HG02571 (cell line): ENCODE data around the gene CFAP74.
"Not testable (repeated sequence)": the region's sequence is repeated elsewhere in the genome, so short reads cannot be mapped to it uniquely, and the experiment has no call there.

Experiments used
- ATAC-seq: cut with Tn5 transposase; IDR thresholded peaks from one replicate; pipeline ENCODE4 v1.9.1; 2021; ENCODE audit warnings: mild to moderate bottlenecking, moderate library complexity; ENCODE audit not compliant: unreplicated experiment

Gene CFAP74

DNA sequence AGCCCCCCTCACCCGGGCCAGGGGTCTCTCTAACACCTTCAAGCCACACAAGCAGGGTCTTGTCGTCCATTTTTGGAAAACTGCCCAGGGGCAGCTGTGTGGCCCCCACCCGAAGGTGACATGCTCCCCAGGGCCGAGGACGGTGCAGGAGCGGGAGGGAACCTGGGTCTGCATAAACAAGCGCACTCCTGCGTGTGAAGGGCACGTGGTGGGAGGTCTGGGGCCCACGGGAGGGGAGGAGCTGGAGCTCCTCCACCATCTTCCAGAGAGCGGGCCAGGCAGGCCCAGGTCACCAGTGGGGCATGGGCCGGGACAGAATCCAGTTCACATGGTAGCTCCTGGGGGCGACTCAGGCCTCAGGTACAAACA, 16.5 kb downstream of the CFAP74 start:
- ATAC-seq, result no peak

DNA sequence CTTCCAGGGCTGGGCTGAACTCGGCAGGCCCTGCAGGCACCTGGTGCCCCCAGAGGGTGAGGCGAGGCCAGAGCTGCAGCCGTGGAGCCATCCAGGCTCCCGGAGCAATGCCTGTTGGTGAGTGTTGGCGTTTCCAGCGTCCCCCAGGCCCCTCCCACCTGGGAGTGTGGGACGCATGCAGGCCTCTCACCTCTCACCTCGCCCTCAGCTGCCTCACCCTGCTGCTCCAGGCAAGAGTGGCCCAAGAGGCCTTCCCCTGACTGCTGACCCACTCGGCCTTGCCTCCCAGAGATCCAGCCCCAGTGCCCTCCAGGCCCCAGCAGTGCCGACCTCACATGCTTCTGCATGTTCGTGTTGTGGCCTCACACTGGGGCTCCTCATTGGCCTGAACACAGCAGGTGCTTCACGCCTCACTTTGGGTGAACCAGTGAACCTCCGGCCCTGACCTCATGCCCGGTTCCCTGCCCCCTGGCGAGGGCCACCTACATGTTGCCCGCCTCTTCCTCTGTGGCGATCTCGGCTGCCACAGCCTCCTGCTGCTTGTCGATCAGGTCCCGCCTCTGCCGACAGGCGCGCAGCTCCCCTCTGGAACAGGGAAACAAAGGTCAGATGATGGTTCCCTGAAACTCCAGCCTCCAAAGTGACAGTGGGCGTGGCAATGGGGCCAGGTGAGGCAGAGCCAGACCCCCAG, 17.0 kb downstream of the CFAP74 start:
- no peak for ATAC-seq

DNA sequence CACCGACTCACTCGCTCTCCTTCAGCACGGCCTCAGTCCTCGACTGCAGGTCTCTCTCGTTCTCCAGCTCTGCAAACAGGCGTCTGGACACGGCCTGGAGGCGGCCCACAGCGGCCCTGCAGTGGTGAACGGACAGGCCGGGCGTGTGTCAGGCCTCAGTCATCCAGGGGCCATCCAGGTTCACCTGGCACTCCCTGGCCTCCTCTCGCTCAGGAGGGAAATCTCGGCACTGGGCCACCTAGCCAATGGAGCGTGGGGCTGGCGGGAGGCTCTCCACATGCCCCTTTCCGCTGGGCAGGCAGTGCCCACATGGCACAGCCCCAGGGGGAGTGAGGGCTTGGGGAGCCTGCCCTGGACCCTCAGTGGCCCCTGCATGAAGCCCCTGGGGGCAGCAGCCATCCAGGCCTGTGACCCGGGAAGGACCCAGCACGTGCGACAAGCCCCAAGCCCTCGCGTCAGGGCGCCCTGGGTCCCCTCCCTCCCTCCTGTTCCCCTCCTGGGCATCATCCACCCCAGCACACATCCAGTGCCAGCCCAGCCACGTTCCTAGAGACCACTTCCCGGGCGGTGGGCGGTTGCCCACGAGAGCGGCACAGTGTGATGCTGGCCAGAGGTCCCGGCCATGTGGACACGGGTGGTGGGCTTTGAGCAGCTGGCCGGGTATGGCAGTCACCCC, 18.1 kb downstream of the CFAP74 start:
- no peak for ATAC-seq

DNA sequence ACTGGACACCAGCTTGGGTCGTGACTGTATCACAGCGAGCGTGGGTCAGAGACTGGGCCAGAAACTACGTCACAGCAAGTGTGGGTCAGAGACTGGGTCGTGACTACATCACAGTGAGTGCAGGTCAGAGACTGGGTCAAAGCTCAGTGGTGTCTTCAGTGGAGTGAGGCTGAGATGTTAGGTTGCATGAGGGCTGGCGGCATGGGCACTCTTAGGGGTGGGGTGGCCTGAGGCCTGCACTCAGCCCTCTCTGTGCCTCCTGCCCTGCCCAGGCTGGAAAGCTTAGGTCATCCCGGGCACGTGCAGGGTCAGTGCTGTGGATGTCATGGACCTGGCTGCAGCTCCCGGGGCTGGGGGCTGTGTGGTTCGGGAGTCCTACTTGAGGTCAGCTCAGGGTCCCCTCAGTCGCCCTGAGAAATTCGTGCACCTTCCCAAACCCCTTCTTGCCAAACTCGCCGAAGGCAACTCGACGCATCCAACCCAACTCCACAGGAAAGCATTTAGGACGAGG, 19.0 kb downstream of the CFAP74 start:
- ATAC-seq, result no peak

DNA sequence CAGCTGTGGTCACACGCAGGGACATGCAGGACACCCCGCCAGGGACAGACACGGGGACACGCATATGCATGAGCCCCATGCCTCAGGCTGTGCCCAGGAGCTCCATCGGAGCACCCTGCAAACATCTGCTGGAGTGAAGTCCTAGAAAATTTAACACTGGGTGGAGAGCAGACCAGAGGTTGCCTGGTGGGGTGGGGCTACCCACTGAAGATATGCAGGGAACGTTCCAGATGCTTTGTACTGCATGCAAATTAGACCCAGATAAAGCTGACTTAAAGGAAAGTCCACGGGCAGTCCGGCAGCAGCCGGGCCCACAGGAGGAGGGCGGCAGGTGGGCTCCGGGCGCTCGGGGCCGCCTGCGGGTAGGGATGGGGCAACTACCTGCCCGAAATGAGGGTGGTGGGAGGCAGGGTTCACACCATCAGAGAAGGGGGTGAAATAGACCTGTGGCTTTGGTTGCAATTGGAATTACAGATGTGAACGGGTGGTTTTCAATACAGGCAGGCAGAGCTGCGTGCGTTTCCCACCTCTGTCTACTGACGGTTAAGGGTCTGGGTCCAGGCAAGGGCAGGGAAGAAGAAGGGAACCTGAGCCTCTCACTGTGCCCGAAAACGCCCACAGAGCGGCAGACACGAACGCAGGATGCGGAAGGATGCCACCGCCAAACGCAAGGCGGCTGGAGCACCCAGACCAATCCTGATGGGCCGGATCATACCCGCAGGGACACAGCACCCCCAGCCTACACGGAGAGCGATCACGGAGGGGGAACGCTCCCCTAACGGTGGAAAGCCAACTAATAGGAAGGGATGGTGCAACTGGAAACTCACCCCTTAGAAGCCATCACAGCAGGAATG, 21.0 kb downstream of the CFAP74 start:
- ATAC-seq, result no peak

DNA sequence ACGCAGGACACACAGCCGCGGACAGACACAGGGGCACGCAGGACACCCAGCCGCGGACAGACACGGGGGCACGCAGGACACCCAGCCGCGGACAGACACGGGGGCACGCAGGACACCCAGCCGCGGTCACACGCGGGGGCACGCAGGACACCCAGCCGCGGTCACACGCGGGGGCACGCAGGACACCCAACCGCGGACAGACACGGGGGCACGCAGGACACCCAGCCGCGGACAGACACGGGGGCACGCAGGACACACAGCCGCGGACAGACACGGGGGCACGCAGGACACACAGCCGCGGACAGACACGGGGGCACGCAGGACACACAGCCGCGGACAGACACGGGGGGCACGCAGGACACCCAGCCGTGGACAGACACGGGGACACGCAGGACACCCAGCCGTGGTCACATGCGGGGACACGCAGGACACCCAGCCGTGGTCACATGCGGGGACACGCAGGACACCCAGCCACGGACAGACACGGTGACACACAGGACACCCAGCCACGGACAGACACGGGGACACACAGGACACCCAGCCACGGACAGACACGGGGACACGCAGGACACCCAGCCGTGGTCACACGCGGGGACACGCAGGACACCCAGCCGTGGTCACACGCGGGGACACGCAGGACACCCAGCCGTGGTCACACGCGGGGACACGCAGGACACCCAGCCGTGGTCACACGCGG, 21.8 kb downstream of the CFAP74 start:
- ATAC-seq, result not testable (repeated sequence)

DNA sequence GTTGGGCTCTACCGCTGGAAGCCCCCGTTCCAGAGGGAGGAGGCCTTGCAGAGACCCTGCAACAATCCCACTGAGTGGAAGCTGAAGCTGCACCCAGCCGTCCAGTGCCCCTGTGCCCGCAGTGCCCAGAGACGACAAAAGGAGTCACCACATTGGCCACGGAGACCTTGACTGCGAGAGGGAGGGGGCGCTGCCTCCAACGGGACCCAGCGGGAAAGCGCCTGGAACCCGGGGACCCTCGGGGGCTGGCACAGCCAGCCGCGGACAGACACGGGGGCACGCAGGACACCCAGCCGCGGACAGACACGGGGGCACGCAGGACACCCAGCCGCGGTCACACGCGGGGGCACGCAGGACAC, 22.5 kb downstream of the CFAP74 start:
- no peak for ATAC-seq

DNA sequence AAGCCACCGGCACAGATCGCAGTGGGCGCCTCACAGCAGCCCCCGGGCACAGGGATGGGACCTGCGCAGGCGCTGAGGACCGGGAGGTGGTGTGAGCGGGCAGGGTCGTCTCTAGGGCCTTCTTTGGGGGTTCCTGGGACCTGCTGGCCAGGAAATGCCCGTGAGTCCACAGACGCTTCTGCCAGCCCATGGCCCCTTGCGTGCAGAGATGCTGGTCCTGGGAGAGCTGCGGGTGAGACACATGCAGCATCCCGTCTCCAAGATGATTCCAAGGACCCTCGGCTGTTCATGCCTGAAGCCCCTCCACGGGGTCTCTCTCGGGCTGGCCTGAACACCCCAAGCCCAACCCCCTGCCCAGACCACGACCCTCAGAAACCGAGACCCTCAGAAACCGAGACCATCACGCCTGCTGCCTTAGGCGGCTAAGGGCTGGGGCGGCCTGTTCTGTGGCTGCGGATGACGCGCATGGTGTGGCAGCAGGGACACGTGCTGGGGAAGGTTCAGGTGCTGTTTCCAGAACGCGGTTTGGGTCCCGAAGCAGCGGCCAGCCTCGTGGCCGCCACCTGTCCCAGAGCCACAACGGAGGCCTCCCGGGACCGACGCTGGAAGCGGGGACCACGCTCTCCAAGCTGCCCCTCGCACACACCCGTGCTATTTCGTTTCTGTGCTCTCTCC, 23.0 kb downstream of the CFAP74 start:
- ATAC-seq, result no peak

DNA sequence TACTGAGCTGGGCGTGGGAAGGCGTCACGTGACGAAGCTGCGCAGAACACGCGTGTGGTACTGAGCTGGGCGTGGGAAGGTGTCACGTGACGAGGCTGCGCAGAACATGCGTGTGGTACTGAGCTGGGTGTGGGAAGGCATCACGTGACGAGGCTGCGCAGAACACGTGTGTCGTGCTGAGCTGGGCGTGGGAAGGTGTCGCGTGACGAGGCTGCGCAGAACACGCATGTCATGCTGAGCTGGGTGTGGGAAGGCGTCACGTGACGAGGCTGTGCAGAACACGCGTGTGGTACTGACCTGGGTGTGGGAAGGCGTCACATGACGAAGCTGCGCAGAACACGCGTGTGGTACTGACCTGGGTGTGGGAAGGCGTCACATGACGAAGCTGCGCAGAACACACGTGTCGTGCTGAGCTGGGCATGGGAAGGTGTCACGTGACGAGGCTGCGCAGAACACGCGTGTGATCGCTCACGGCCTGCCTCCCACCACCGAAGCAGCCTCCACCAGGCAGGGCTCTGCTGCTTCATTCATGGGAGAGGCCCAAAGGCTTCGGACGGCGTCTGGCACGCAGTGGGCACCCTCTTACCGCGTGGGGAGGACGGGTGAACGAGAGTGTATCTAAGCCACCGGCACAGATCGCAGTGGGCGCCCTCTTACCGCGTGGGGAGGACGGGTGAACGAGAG, 24.0 kb downstream of the CFAP74 start:
- ATAC-seq, result no peak

DNA sequence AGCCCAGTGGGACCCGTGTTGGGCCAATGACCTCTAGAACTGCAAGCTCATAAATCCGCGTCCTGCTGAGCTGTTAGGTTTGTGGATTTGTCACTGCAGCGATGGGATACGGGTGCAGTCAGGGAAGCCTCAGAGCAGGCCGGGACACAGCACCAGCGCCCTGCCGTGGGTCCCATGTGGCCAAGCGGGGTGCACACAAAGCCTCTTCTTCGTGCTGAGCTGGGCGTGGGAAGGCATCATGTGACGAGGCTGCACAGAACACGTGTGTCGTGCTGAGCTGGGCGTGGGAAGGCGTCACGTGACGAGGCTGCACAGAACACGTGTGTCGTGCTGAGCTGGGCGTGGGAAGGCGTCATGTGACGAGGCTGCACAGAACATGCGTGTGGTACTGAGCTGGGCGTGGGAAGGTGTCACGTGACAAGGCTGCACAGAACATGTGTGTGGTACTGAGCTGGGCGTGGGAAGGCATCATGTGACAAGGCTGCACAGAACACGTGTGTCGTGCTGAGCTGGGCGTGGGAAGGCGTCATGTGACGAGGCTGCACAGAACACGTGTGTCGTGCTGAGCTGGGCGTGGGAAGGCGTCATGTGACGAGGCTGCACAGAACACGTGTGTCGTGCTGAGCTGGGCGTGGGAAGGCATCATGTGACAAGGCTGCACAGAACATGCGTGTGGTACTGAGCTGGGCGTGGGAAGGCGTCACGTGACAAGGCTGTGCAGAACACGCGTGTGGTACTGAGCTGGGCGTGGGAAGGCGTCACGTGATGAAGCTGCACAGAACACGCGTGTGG, 24.7 kb downstream of the CFAP74 start:
- ATAC-seq, result not testable (repeated sequence)

DNA sequence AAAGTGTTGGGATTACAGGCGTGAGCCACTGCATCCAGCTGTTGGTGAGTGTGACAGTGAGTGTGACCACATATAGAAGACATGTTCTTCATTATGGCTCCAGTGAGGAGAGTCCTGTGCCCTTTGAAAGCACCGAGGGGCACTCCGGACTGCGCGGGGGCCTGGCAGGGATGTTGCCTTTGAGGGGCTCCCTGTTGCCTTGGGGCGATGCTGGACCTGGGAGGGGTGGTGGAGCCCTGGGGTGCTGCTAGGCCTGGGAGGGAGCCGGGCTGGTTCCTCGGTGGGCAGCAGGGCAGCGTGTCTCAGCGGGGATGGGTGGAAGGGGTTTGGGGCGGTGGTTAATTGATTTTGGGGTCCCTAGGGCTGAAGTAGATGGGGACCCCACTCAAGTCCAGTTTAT, 25.5 kb downstream of the CFAP74 start:
- no peak for ATAC-seq

DNA sequence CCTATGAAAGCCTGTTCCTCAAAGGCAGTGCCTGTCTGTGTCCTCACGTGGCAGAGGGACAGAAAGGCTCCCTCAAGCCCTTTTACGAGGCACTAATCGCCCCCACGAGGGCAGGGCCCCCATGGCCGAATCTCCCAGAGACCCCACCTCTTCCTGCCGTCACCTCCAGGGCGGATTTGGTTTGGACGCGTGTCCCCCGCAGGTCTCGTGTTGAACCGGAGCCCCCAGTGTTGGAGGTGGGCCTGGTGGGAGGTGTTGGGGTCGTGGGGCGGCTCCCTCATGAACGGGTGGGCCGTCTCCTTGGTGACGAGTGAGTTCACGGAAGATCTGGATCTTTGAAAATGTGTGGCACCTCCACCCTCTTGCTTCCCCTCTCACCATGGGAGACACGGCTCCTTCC, 27.6 kb downstream of the CFAP74 start:
- ATAC-seq, result no peak

DNA sequence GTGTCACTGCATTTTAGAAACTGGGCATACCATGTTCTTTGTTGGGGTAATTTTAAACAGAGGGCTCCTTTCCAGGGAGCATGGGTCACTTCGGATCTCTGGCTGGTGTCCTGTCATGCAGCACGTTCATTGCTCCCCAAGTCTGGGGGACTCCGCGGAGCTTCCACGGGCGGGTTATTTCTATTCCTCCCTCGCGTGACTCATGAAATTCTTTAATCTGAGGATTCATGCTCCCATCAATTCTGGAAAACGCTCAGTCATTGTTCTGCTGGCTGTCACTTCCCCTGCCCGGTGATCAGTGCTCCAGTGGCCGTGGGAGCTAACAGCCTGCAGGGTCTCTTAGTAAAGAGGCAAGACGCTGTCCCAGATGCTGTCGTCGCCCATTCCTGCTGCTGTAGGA, 28.1 kb downstream of the CFAP74 start:
- no peak for ATAC-seq

DNA sequence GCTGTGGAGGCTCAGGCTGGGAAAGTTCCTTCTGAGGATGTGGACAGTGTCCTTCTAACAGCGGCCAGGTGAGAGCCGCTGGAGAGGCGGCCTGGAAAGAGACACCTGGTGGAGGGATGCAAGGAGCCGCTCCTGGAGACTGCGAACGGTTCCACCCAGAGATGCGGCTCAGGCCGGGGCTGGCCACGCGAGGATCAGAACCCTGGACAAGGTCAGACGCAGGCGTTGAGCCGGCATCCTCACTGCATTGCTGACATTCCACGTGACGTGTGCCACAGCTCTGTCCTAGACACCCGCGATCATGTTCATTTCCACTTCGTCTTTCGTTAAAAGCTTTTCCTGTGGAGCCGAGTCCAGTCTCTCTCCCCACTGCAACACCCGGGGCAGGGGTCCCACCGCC, 28.8 kb downstream of the CFAP74 start:
- no peak for ATAC-seq

DNA sequence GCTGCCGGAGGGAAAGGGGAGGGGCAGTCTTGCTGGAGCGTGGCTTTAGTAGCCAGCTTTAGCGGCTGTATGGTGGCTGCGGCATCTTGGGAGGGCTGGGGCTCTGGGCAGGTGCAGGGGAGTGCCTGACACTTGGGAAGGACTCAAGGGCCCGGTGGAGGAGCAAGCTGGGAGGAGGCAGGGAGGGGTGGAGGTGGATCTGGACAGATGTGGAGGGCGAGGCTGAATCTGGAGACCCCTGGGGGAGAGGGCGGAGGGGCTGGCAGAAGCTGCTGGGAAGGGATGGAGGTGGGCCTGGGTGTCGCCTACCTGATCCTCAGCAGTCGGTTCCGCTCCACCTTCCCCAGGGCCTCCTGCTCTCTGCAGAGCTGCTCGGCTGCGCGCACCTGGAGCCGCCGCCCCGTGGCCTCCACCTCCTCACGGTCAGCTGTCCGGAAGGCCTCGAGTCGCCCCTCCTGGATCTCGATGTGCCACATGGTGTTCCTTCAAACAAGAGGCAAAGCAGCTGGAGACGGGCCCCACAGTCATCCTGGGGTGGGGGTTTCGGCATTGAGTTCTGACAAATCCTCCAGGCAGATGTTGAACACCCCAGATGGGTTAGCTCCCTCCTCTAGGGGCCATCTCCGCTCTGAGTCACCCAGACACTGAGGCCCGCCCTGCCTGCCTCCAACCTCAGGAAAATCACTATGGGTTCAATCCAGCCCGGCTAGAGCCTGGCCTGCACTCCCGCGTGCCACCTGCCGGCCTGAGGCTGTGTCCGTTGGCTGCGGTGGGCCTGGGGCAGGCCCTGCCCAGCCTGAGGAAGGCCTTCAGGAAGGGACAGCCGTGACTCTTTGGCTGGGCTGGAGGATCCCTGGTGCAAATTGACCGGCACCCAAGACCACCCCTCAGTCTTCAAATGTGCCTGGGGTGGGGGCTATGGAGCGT, 29.6 kb downstream of the CFAP74 start:
- ATAC-seq, result no peak

DNA sequence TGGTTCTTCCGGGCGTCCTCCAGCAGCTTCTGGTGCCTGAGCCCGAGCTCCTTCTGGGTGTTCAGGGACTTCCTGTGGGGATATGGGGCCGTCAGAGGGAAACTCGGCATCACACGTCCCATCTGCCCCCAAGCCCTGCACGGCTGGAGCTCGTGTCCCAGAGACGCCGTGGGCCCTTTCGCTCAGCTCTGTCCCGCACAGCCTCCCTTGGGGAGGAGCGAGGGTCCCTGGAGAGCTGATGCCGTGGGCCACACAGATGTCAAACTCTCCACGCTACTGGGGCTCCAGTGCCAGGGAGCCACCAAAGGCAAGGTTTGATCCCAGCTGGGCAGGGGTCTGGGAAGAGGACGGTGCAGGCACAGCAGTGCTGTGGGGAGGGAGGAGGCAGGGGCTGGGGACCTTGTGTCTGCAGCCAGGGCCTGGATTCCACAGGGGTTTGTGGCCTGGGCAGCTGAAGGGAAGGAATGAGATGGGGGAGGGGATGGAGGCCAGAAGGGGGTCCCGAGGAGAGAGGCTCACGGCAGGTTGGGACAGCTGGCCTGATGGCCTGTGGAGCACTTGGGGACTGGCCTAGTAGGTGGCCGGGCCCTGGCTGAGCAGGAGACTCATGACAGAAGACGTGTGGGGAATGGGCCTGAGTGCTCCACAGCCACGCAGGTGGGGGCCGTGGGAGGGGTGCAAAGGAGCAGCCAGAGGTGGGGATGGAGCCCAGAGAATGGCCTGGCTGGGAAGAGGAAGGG, 30.4 kb downstream of the CFAP74 start:
- ATAC-seq, result no peak

DNA sequence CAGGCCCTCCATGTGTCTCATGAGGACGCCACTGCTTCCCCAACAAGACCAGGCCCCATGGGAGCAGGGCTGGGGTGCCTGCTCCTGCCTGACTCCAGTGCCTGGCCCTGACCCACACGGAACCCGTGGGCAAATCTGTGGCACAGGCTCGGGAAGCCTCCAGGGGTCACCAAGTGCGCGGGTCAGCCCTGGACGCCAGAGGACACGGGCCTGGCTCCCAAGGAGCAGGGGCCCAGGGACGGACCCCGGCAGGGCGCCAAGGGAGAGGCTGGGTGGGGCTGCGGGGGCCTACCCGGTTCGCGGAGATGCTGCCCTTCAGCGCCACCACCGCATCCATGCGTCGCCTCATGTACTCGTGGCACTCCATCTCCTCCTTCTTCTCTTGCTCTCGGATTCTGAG, 31.9 kb downstream of the CFAP74 start:
- no peak for ATAC-seq

DNA sequence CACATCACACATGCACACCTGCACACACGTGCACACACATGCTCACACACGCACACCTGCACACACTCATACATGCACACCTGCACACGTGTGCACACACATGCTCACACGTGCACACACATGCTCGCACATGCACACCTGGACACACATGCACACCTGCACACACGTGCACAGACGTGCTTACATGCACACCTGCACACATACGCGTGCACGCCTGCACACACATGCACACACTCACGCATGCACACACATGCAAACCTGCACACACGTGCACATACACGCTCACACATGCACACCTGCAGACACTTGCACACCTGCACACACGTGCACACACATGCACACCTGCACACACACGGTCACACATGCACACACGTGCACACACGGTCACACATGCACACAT, 32.6 kb downstream of the CFAP74 start:
- ATAC-seq, result no peak
